ENCODE results near the gene TRIM34. TPM values are rescaled to one million over a fixed set of nuclear protein-coding genes. Genes with fewer than 3 reads are reported as not detected.

The TRIM34 gene
- total RNA-seq, 1 donor = 8.3 TPM

DNA sequence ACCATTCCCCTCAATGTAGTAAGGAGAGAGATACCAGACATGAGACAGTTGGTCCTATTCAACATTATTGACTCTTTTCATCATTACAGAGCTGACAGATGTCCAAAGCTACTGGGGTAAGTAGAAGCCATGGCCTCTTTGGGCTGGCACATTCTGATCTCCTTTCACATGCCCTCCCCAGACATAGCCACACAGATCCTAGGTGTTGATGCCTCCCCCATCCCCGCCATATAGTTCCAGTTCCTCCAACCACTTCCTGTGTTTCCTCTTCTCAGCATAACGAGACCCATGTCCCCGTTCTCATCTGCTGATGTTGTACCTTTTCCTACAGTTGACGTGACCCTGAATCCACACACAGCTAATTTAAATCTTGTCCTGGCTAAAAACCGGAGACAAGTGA is 14.4 kb upstream of the TRIM34 start:
- Histone ChIP-seq H4K20me1 (ENCODE audit: insufficient read depth, low read length) (no peaks in the 10 kb centered on the region), H3K36me3 (ENCODE audit: insufficient read depth, low read length) (peaks cover under 1% of the 10 kb centered on the region), H3K4me3 (ENCODE audit: insufficient read depth, low read length) (no peak overlapping the region), H3K4me2 (ENCODE audit: insufficient read depth, low read length) (no peak overlapping the region), H3K9me3 (ENCODE audit: low read depth, low read length) (no peaks in the 10 kb centered on the region), H3K79me2 (ENCODE audit: insufficient read depth, low read length) (no peaks in the 10 kb centered on the region), H3K27ac (ENCODE audit: low read depth, low read length) (no peak overlapping the region), H3K27me3 (ENCODE audit: insufficient read depth, low read length) (no peaks in the 10 kb centered on the region), H3K4me1 (ENCODE audit: insufficient read depth, low read length) (peaks cover 23% of the 10 kb centered on the region), H2AFZ (ENCODE audit: low read length) (no peak overlapping the region)
- no peak for DNase-seq (ENCODE audit: insufficient read length, low spot score, missing footprints)
- TF ChIP-seq, protein P1, sequence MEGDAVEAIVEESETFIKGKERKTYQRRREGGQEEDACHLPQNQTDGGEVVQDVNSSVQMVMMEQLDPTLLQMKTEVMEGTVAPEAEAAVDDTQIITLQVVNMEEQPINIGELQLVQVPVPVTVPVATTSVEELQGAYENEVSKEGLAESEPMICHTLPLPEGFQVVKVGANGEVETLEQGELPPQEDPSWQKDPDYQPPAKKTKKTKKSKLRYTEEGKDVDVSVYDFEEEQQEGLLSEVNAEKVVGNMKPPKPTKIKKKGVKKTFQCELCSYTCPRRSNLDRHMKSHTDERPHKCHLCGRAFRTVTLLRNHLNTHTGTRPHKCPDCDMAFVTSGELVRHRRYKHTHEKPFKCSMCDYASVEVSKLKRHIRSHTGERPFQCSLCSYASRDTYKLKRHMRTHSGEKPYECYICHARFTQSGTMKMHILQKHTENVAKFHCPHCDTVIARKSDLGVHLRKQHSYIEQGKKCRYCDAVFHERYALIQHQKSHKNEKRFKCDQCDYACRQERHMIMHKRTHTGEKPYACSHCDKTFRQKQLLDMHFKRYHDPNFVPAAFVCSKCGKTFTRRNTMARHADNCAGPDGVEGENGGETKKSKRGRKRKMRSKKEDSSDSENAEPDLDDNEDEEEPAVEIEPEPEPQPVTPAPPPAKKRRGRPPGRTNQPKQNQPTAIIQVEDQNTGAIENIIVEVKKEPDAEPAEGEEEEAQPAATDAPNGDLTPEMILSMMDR (IDR thresholded peaks at IDR 0.05; ENCODE audit: extremely low read depth, low read depth, low read length) = no peak

DNA sequence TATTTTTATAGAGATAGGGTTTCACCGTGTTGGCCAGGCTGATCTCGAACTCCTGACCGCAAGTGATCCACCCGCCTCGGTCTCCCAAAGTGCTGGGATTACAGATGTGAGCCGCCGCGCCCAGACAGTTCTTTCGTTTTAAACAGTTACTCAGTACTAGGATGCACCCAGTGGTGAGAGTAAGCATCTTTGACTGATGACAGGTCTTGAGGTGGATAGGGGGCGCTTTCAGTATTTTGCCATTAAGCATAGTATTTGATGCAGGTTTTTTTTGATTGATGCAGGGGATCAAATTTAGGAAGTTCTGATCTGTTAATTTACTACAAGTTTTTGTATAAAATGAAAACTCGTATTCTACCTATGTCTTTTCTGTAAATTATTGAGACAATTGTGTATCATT is 13.2 kb upstream of the TRIM34 start:
- no peaks in the 10 kb centered on the region for H3K27me3 ChIP-seq (ENCODE audit: insufficient read depth, low read length)
- no peaks in the 10 kb centered on the region for H3K79me2 ChIP-seq (ENCODE audit: insufficient read depth, low read length)
- no peaks in the 10 kb centered on the region for H4K20me1 ChIP-seq (ENCODE audit: insufficient read depth, low read length)
- peaks cover 12% of the 10 kb centered on the region for H3K4me1 ChIP-seq (ENCODE audit: insufficient read depth, low read length)
- no peak for DNase-seq (ENCODE audit: insufficient read length, low spot score, missing footprints)
- no peaks in the 10 kb centered on the region for H3K36me3 ChIP-seq (ENCODE audit: insufficient read depth, low read length)
- no peak overlapping the region for H3K4me2 ChIP-seq (ENCODE audit: insufficient read depth, low read length)
- no peak overlapping the region for H3K4me3 ChIP-seq (ENCODE audit: insufficient read depth, low read length)
- no peaks in the 10 kb centered on the region for H3K9me3 ChIP-seq (ENCODE audit: low read depth, low read length)
- H2AFZ ChIP-seq (ENCODE audit: low read length) = no peak overlapping the region
- no peak overlapping the region for H3K27ac ChIP-seq (ENCODE audit: low read depth, low read length)
- TF ChIP-seq, protein P1 (IDR thresholded peaks at IDR 0.05; ENCODE audit: extremely low read depth, low read depth, low read length) = no peak

DNA sequence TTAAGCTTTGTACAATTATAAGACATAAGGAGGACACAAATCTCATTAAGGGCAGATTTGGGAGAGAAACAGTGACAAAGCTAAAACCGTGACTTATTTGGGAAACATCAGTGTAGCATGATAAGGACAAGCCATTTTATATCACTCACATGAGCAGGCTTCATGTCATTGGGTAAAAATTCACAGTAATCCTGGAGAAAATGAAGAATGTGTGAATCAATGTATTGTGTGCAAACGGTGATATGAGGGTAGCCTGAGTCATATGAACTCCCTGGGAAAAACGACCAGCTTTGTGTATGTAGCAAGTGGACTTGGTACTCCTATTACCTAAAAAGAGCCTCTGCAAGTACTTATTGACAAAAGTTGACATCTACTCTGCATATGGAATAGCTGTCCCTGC is 6.0 kb upstream of the TRIM34 start:
- H3K4me1 ChIP-seq (ENCODE audit: insufficient read depth, low read length) = peaks cover 37% of the 10 kb centered on the region
- peak overlapping the region; percentile 55 for H3K4me2 ChIP-seq (ENCODE audit: insufficient read depth, low read length)
- TF ChIP-seq, protein P1 (IDR thresholded peaks at IDR 0.05; ENCODE audit: extremely low read depth, low read depth, low read length) = no peak
- DNase-seq (ENCODE audit: insufficient read length, low spot score, missing footprints) = peak; percentile 86
- H3K27ac ChIP-seq (ENCODE audit: low read depth, low read length) = peak overlapping the region; percentile 97
- H3K27me3 ChIP-seq (ENCODE audit: insufficient read depth, low read length) = no peaks in the 10 kb centered on the region
- no peaks in the 10 kb centered on the region for H3K36me3 ChIP-seq (ENCODE audit: insufficient read depth, low read length)
- no peaks in the 10 kb centered on the region for H3K79me2 ChIP-seq (ENCODE audit: insufficient read depth, low read length)
- no peaks in the 10 kb centered on the region for H4K20me1 ChIP-seq (ENCODE audit: insufficient read depth, low read length)
- H2AFZ ChIP-seq (ENCODE audit: low read length) = no peak overlapping the region
- no peaks in the 10 kb centered on the region for H3K9me3 ChIP-seq (ENCODE audit: low read depth, low read length)
- H3K4me3 ChIP-seq (ENCODE audit: insufficient read depth, low read length) = no peak overlapping the region

DNA sequence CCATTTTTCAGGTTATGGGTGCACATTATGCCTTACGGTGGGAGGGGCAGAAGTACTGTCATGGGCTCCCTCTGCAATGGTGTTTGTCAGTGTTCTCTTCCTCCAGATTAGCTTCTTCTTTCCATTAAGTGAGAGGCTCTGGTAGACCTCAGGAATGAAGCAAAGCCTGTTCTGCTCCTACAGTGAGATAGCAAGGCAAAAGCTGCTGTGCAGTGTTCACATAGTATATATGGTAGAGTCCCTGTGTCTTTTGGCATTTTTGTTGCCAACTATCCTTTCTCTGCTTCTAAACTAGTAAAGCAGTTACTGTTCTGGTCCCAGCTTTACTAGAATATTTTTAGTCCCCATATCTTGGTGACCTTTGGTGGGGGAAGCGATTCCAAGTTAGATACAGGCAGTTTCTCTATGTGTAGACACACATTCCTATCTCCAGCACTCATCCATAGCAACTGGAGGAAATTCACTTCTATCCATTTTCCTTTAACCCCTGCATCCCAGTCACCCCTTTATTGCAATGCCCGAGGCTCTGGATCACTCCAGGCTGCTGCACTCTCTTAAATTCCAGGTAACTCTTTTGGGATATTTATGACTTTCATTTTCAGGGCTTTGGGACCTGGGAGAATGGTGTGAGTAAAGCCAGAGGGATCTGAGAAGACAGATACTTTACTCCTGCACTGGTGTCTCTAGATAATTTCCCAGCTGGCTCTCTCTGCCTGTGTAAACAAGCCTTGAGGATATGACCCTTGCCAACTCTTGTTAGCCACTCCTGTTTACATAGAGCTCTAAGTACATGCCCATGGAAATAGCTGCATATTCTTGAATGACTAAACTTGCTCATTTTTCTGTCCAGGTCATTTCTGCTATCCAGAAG is 3.9 kb upstream of the TRIM34 start:
- TF ChIP-seq, protein P1 (IDR thresholded peaks at IDR 0.05; ENCODE audit: extremely low read depth, low read depth, low read length) = no peak
- peaks cover 48% of the 10 kb centered on the region for H3K4me1 ChIP-seq (ENCODE audit: insufficient read depth, low read length)
- no peaks in the 10 kb centered on the region for H3K9me3 ChIP-seq (ENCODE audit: low read depth, low read length)
- DNase-seq (ENCODE audit: insufficient read length, low spot score, missing footprints) = peak; percentile 91
- no peaks in the 10 kb centered on the region for H4K20me1 ChIP-seq (ENCODE audit: insufficient read depth, low read length)
- peak overlapping the region; percentile 32 for H3K4me3 ChIP-seq (ENCODE audit: insufficient read depth, low read length)
- peak overlapping the region; percentile 97 for H3K27ac ChIP-seq (ENCODE audit: low read depth, low read length)
- no peaks in the 10 kb centered on the region for H3K27me3 ChIP-seq (ENCODE audit: insufficient read depth, low read length)
- H3K36me3 ChIP-seq (ENCODE audit: insufficient read depth, low read length) = no peaks in the 10 kb centered on the region
- H3K4me2 ChIP-seq (ENCODE audit: insufficient read depth, low read length) = peak overlapping the region; percentile 80
- peak overlapping the region; percentile 8 for H2AFZ ChIP-seq (ENCODE audit: low read length)
- no peaks in the 10 kb centered on the region for H3K79me2 ChIP-seq (ENCODE audit: insufficient read depth, low read length)
